ENCODE results near the gene LAMC2.

The LAMC2 gene

DNA sequence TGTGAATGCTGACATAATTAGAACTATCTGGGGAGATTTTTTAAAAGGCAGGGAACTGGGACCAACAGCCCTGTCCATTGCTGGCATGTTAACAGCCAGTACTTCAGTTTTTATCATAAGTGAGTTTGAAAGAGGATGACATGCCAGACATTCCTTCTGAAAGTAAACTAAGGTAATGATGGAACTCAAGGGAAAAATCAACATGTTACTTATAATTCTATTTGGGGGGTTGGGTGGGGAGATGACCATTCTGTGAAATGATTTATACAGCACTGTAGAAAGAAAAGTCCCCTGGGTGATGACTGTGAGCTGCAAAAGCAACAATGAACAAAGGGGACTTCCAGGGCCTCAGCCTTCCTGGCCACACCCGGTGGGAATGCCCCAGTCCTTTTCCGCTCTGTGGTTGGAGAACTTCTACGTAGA, 5.4 kb upstream of the LAMC2 start:
- TF ChIP-seq FOXP2 (optimal IDR thresholded peaks at IDR 0.05; ENCODE audit: borderline replicate concordance, extremely low read depth, extremely low read length, insufficient read depth) (peak; percentile 17), SIN3A (IDR thresholded peaks at IDR 0.05; ENCODE audit: borderline replicate concordance, insufficient read depth, low read length) (no peak)

DNA sequence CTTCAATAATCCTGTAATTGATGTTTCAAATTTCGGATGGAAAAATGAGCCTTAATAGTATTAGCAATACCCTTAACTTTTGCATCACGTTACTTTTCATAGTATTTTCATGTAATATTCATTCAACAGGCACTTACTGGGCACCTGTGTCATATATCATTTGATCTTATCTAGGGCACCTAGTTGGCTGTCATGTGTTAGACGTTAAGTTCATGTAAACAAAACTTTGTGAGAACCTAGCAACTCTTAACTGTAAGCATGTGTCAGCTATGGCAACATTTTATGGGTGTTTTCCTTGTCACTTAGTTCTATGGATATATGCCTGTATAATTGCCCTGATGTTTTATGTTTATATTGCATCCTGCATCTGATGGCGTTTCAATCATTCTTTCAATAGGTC, 777 bp downstream of the LAMC2 start:
- TF ChIP-seq FOXP2 (optimal IDR thresholded peaks at IDR 0.05; ENCODE audit: borderline replicate concordance, extremely low read depth, extremely low read length, insufficient read depth) = no peak
- no peak for TF ChIP-seq POLR2AphosphoS5 (IDR thresholded peaks at IDR 0.05; ENCODE audit: low read depth, low read length)
- TF ChIP-seq, protein P1, sequence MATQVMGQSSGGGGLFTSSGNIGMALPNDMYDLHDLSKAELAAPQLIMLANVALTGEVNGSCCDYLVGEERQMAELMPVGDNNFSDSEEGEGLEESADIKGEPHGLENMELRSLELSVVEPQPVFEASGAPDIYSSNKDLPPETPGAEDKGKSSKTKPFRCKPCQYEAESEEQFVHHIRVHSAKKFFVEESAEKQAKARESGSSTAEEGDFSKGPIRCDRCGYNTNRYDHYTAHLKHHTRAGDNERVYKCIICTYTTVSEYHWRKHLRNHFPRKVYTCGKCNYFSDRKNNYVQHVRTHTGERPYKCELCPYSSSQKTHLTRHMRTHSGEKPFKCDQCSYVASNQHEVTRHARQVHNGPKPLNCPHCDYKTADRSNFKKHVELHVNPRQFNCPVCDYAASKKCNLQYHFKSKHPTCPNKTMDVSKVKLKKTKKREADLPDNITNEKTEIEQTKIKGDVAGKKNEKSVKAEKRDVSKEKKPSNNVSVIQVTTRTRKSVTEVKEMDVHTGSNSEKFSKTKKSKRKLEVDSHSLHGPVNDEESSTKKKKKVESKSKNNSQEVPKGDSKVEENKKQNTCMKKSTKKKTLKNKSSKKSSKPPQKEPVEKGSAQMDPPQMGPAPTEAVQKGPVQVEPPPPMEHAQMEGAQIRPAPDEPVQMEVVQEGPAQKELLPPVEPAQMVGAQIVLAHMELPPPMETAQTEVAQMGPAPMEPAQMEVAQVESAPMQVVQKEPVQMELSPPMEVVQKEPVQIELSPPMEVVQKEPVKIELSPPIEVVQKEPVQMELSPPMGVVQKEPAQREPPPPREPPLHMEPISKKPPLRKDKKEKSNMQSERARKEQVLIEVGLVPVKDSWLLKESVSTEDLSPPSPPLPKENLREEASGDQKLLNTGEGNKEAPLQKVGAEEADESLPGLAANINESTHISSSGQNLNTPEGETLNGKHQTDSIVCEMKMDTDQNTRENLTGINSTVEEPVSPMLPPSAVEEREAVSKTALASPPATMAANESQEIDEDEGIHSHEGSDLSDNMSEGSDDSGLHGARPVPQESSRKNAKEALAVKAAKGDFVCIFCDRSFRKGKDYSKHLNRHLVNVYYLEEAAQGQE (IDR thresholded peaks at IDR 0.05; ENCODE audit: insufficient read depth in 1 of 2, low read depth in 2 of 2, low read length in 2 of 2) = no peak
- no peak for TF ChIP-seq TAF1 (IDR thresholded peaks at IDR 0.05; ENCODE audit: borderline replicate concordance, insufficient read depth, low read length)
- TF ChIP-seq SIN3A (IDR thresholded peaks at IDR 0.05; ENCODE audit: borderline replicate concordance, insufficient read depth, low read length) = no peak

DNA sequence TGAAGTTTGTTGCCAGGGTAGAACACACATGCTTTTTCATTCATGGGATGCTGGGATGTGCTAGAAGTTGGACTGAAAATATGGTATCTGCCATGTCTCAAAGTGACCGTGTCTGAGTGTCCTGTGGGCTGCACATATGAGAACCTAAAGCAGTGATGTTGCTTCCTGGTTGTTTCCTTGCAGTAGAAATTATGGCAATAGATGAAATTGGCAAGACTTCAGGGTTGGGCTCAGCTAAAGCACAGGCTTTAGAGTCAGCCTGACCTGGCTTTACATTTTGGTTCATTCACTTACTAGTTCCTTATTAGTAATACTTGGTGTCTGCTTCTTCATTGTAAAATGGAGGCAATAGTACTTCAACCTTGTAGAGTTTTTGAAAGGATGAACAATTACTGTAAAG, 2.2 kb downstream of the LAMC2 start:
- TF ChIP-seq SIN3A (IDR thresholded peaks at IDR 0.05; ENCODE audit: borderline replicate concordance, insufficient read depth, low read length) (no peak), POLR2AphosphoS5 (IDR thresholded peaks at IDR 0.05; ENCODE audit: low read depth, low read length) (no peak), TAF1 (IDR thresholded peaks at IDR 0.05; ENCODE audit: borderline replicate concordance, insufficient read depth, low read length) (no peak), FOXP2 (optimal IDR thresholded peaks at IDR 0.05; ENCODE audit: borderline replicate concordance, extremely low read depth, extremely low read length, insufficient read depth) (no peak)
- TF ChIP-seq, protein P1 (IDR thresholded peaks at IDR 0.05; ENCODE audit: insufficient read depth in 1 of 2, low read depth in 2 of 2, low read length in 2 of 2) = no peak

DNA sequence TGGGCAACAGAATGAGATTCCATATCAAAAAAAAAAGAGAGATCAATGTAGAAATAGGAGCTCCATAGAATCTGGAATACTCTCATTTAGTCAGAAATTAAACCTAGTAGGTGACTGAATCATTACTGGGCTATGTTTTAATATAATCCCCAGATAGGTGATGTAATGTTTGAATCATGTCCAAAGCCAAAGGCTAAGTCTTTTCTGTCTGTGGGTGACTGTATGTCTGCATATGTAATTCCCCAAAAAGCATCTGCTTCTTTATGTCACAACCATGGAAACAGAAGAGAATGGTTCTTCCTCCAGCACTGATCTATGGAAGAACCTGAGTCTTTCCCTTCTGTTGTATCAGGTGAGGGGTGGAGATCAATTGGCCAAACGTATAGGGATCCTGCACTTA, 5.8 kb downstream of the LAMC2 start:
- TF ChIP-seq FOXP2 (optimal IDR thresholded peaks at IDR 0.05; ENCODE audit: borderline replicate concordance, extremely low read depth, extremely low read length, insufficient read depth) (no peak), POLR2AphosphoS5 (IDR thresholded peaks at IDR 0.05; ENCODE audit: low read depth, low read length) (no peak), TAF1 (IDR thresholded peaks at IDR 0.05; ENCODE audit: borderline replicate concordance, insufficient read depth, low read length) (no peak), SIN3A (IDR thresholded peaks at IDR 0.05; ENCODE audit: borderline replicate concordance, insufficient read depth, low read length) (no peak)
- TF ChIP-seq, protein P1 (IDR thresholded peaks at IDR 0.05; ENCODE audit: insufficient read depth in 1 of 2, low read depth in 2 of 2, low read length in 2 of 2) = no peak

DNA sequence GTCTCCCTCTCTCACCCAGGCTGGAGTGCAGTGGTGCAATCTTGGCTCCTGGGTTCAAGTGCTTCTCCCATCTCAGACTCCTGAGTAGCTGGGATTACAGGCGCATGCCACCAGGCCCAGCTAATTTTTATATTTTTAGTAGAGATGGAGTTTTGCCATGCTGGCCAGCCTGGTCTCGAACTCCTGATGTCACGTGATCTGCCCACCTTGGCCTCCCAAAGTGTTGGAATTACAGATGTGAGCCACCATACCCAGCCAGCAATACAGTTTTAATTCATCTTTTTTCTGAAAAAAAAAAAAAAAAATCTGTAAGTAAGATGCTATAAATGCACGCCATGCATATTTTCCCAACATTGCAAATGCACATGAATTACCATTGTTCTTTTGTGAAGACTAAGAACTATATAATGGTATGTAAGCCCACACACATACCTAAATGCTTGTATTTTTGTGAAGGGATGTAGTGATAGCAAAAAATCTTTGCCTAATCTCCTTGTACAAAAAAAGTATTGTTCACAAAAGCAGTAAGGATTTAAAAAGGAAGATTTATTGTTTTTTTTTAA, 8.0 kb downstream of the LAMC2 start:
- no peak for TF ChIP-seq SIN3A (IDR thresholded peaks at IDR 0.05; ENCODE audit: borderline replicate concordance, insufficient read depth, low read length)
- TF ChIP-seq, protein P1 (IDR thresholded peaks at IDR 0.05; ENCODE audit: insufficient read depth in 1 of 2, low read depth in 2 of 2, low read length in 2 of 2) = no peak
- no peak for TF ChIP-seq TAF1 (IDR thresholded peaks at IDR 0.05; ENCODE audit: borderline replicate concordance, insufficient read depth, low read length)
- TF ChIP-seq POLR2AphosphoS5 (IDR thresholded peaks at IDR 0.05; ENCODE audit: low read depth, low read length) = no peak

All from PFSK-1 (cell line).